Measurements from ENCODE around the gene ZFAND2A. TPM values are rescaled to one million over a fixed set of nuclear protein-coding genes. Genes with fewer than 3 reads are reported as not detected.
A peak's percentile ranks its signal among the peaks of the same experiment; 100 is the strongest.
"Not testable (repeated sequence)": the region's sequence is repeated elsewhere in the genome, so short reads cannot be mapped to it uniquely, and the experiment has no call there.

ZFAND2A gene
- total RNA-seq, 1 experiment from 2014 or later, result 40.7 TPM

GRCh38 chr7:1163121-1163520, 3.1 kb upstream of the ZFAND2A start:
- intact Hi-C loops (cut with micrococcal nuclease), result loop anchor here (5.0 kb wide), 1 partner anchor 76 kb away; the partner anchor contains the start of gene GPER1
- no TSS peak for BruUV-seq (replicated peaks)

GRCh38 chr7:1160670-1161021, 650 bp upstream of the ZFAND2A start:
- intact Hi-C loops (cut with micrococcal nuclease), result loop anchor here (5.0 kb wide), 1 partner anchor 73 kb away; the partner anchor contains the start of gene GPER1
- DNase-seq (ENCODE audit: unreplicated experiment), result no peak
- H3K36me3 Mint-ChIP-seq (ENCODE audit: insufficient read depth, unreplicated experiment), result peaks cover 24% of the 10 kb centered on the region
- peak overlapping the region; percentile 86 for H3K27ac Mint-ChIP-seq (ENCODE audit: low read depth, unreplicated experiment)
- ChIA-PET CTCF (interaction anchor here (2.0 to 2.2 kb wide), 2 partner anchors 15 to 23 kb away, joined by 5 to 6 read pairs; no protein-coding TSS in a partner anchor), POLR2A (interaction anchor here (0.7 to 2.9 kb wide), 14 partner anchors 9 to 393 kb away, joined by 3 to 25 read pairs (median 4); partner anchors contain the start of gene SUN1)
- peak overlapping the region; percentile 75 for H3K4me3 Mint-ChIP-seq (ENCODE audit: unreplicated experiment)
- no peak for TF ChIP-seq CTCF (IDR thresholded peaks at IDR 0.05; ENCODE audit: unreplicated experiment)
- BruUV-seq (replicated peaks), result TSS peak; percentile 59
- H3K27me3 Mint-ChIP-seq (ENCODE audit: insufficient read depth, unreplicated experiment), result no peaks in the 10 kb centered on the region
- H3K4me1 Mint-ChIP-seq (ENCODE audit: insufficient read depth, unreplicated experiment), result peaks cover 9% of the 10 kb centered on the region
- H3K9me3 Mint-ChIP-seq (ENCODE audit: unreplicated experiment), result no peaks in the 10 kb centered on the region

More at GRCh38 chr7:1163121-1163520, 3.1 kb upstream of the ZFAND2A start:
- peaks cover 9% of the 10 kb centered on the region for H3K4me1 Mint-ChIP-seq (ENCODE audit: insufficient read depth, unreplicated experiment)
- H3K27me3 Mint-ChIP-seq (ENCODE audit: insufficient read depth, unreplicated experiment), result no peaks in the 10 kb centered on the region
- ChIA-PET POLR2A (no interaction called here), CTCF (no interaction called here)
- H3K4me3 Mint-ChIP-seq (ENCODE audit: unreplicated experiment), result no peak overlapping the region
- DNase-seq (ENCODE audit: unreplicated experiment), result no peak
- TF ChIP-seq CTCF (IDR thresholded peaks at IDR 0.05; ENCODE audit: unreplicated experiment), result no peak
- no peak overlapping the region for H3K27ac Mint-ChIP-seq (ENCODE audit: low read depth, unreplicated experiment)
- peaks cover 15% of the 10 kb centered on the region for H3K36me3 Mint-ChIP-seq (ENCODE audit: insufficient read depth, unreplicated experiment)
- no peaks in the 10 kb centered on the region for H3K9me3 Mint-ChIP-seq (ENCODE audit: unreplicated experiment)

DNA sequence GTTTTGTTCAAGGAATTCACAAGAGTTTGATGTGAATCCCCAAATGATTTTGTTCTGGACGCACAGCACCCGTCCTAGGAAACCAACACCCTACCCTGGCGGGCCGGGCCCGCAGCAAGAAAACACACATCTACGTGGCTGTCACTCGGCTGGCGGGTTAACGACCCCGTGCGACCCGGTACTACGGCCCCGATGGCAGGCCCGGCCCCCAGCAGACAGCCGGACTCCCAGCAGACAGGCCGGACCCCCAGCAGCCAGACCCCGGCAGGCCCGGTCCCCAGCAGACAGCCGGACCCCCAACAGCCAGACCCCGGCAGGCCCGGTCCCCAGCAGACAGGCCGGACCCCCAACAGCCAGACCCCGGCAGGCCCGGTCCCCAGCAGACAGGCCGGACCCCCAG, 765 bp downstream of the ZFAND2A start:
- H3K9me3 Mint-ChIP-seq (ENCODE audit: unreplicated experiment); intact Hi-C loops (cut with micrococcal nuclease); DNase-seq (ENCODE audit: unreplicated experiment); BruUV-seq (replicated peaks); H3K4me1 Mint-ChIP-seq (ENCODE audit: insufficient read depth, unreplicated experiment); H3K27me3 Mint-ChIP-seq (ENCODE audit: insufficient read depth, unreplicated experiment): not testable (repeated sequence)
- Mint-ChIP-seq H3K4me3 (ENCODE audit: unreplicated experiment) (peak overlapping the region; percentile 92), H3K27ac (ENCODE audit: low read depth, unreplicated experiment) (peak overlapping the region; percentile 84), H3K36me3 (ENCODE audit: insufficient read depth, unreplicated experiment) (peaks cover 38% of the 10 kb centered on the region)
- ChIA-PET POLR2A (interaction anchor here (0.5 to 2.9 kb wide), 9 partner anchors 11 to 1044 kb away, joined by 3 to 25 read pairs (median 6); partner anchors contain the start of gene GPER1), CTCF (interaction anchor here (1.3 to 1.4 kb wide), 4 partner anchors 16 to 185 kb away, joined by 3 to 9 read pairs (median 5); no protein-coding TSS in a partner anchor)

GRCh38 chr7:1158203-1159126, 1.5 kb downstream of the ZFAND2A start:
- ChIA-PET CTCF (interaction anchor here (0.7 to 1.4 kb wide), 6 partner anchors 17 to 184 kb away, joined by 3 to 9 read pairs (median 4); no protein-coding TSS in a partner anchor), POLR2A (interaction anchor here (0.5 to 1.8 kb wide), 6 partner anchors 10 to 1043 kb away, joined by 3 to 15 read pairs (median 4); partner anchors contain the start of genes GPER1 and MICALL2)
- Mint-ChIP-seq H3K36me3 (ENCODE audit: insufficient read depth, unreplicated experiment) (peaks cover 45% of the 10 kb centered on the region), H3K27ac (ENCODE audit: low read depth, unreplicated experiment) (peak overlapping the region; percentile 84), H3K4me3 (ENCODE audit: unreplicated experiment) (peak overlapping the region; percentile 92), H3K4me1 (ENCODE audit: insufficient read depth, unreplicated experiment) (peaks cover 9% of the 10 kb centered on the region), H3K9me3 (ENCODE audit: unreplicated experiment) (no peaks in the 10 kb centered on the region), H3K27me3 (ENCODE audit: insufficient read depth, unreplicated experiment) (no peaks in the 10 kb centered on the region)
- no peak for DNase-seq (ENCODE audit: unreplicated experiment)
- TF ChIP-seq CTCF (IDR thresholded peaks at IDR 0.05; ENCODE audit: unreplicated experiment), result no peak
- BruUV-seq (replicated peaks), result TSS peak; percentile 30
- intact Hi-C loops (cut with micrococcal nuclease), result no loop called here
